Middle frontal gyrus (tissue), 1 donor: ENCODE measurements around the gene ACADSB.

Source experiments
- DNase-seq: peaks from one replicate; pipeline ENCODE4 v3.0.0-alpha.2; 2015; ENCODE audit warnings: low spot score; ENCODE audit errors: extremely low spot score

Gene ACADSB

GRCh38 chr10:123001370-123001769, 7.4 kb upstream of the ACADSB start:
- DNase-seq = no peak

GRCh38 chr10:123004298-123004697, 4.5 kb upstream of the ACADSB start:
- DNase-seq = no peak

- peak; percentile 32 for DNase-seq
These were observed 1.1 kb upstream of the ACADSB start for GRCh38 chr10:123007558-123008354.

GRCh38 chr10:123009105-123009820, 457 bp downstream of the ACADSB start:
- no peak for DNase-seq

GRCh38 chr10:123011987-123012386, 3.2 kb downstream of the ACADSB start:
- no peak for DNase-seq

GRCh38 chr10:123013456-123014419, 4.9 kb downstream of the ACADSB start:
- no peak for DNase-seq

- no peak for DNase-seq
These were observed 6.0 kb downstream of the ACADSB start for GRCh38 chr10:123014772-123015171.

- no peak for DNase-seq
These were observed 7.4 kb downstream of the ACADSB start for GRCh38 chr10:123016228-123016627.

GRCh38 chr10:123017421-123018165, 8.8 kb downstream of the ACADSB start:
- DNase-seq = no peak

GRCh38 chr10:123018531-123018930, 9.7 kb downstream of the ACADSB start:
- no peak for DNase-seq

- DNase-seq = no peak
These were observed 10.5 kb downstream of the ACADSB start for GRCh38 chr10:123019264-123019663.

- no peak for DNase-seq
These were observed 11.3 kb downstream of the ACADSB start for GRCh38 chr10:123019941-123020703.

- no peak for DNase-seq
These were observed 12.7 kb downstream of the ACADSB start for GRCh38 chr10:123021517-123021916.

- no peak for DNase-seq
These were observed 15.7 kb downstream of the ACADSB start for GRCh38 chr10:123024540-123024939.

- no peak for DNase-seq
These were observed 17.5 kb downstream of the ACADSB start for GRCh38 chr10:123026302-123026701.

- DNase-seq = no peak
These were observed 19.1 kb downstream of the ACADSB start for GRCh38 chr10:123027861-123028260.

GRCh38 chr10:123031124-123031523, 22.3 kb downstream of the ACADSB start:
- no peak for DNase-seq

GRCh38 chr10:123034332-123034731, 25.5 kb downstream of the ACADSB start:
- DNase-seq = no peak

- DNase-seq = no peak
These were observed 26.8 kb downstream of the ACADSB start for GRCh38 chr10:123035467-123036086.
